Caco-2 (cell line): ENCODE results near the gene HADHB. TPM values are rescaled to one million over a fixed set of nuclear protein-coding genes. Genes with fewer than 3 reads are reported as not detected.
A peak's percentile ranks its signal among the peaks of the same experiment; 100 is the strongest.
"Not testable (repeated sequence)": the region's sequence is repeated elsewhere in the genome, so short reads cannot be mapped to it uniquely, and the experiment has no call there.

Source experiments
- BruUV-seq: library from RNA; stranded (reverse); fragments of 400-500 nt; replicated peaks from 2 replicates; lab custom pipeline; 2021; lab: Mats Ljungman, UMichigan
- CTCF ChIA-PET: fragments of 300-600 bp; sonication (Branson Sonifier 250); formaldehyde crosslinking; loops from one replicate; lab custom pipeline; 2022; ENCODE audit warnings: antibody characterized with exemption; lab: Charles Lee
- POLR2A ChIA-PET: fragments of 300-600 bp; sonication (Branson Sonifier 250); formaldehyde crosslinking; loops from one replicate; lab custom pipeline; 2022; ENCODE audit warnings: antibody characterized with exemption; lab: Charles Lee
- DNase-seq, 2 experiments: peaks; one replicate each; pipeline versions ENCODE4 v3.0.0 to v3.0.0-alpha.2; 2020 to 2022
- H3K27me3 ChIP-seq: replicated peaks from 2 replicates; pipeline ENCODE4 v1.6.0; 2011; ENCODE audit warnings: low read length; ENCODE audit not compliant: control insufficient read depth, insufficient read depth
- H3K36me3 ChIP-seq: 2 replicates; pipeline ENCODE4 v1.5.1; 2011; ENCODE audit warnings: low read length; ENCODE audit not compliant: control insufficient read depth, insufficient read depth
- H3K4me1 ChIP-seq: fragments of 250-450 bp; sonication (Bioruptor Pico); 2 replicates; pipeline ENCODE4 v1.5.1; 2020; ENCODE audit warnings: mild to moderate bottlenecking
- H3K4me3 ChIP-seq: 2 replicates; pipeline ENCODE4 v1.5.1; 2011; ENCODE audit warnings: low read depth, mild to moderate bottlenecking, control low read depth, low read length
- H3K9me3 ChIP-seq: fragments of 250-450 bp; sonication (Bioruptor Pico); 2 replicates; pipeline ENCODE4 v1.5.1; 2020; ENCODE audit warnings: mild to moderate bottlenecking, moderate library complexity
- H3K27ac Mint-ChIP-seq: one replicate; pipeline ENCODE4 v1.8.0; 2022; ENCODE audit warnings: mixed read lengths; ENCODE audit not compliant: unreplicated experiment
- H3K27me3 Mint-ChIP-seq: one replicate; pipeline ENCODE4 v1.8.0; 2022; ENCODE audit warnings: mixed read lengths; ENCODE audit not compliant: insufficient read depth, unreplicated experiment
- H3K36me3 Mint-ChIP-seq: one replicate; pipeline ENCODE4 v1.8.0; 2022; ENCODE audit warnings: mild to moderate bottlenecking, mixed read lengths; ENCODE audit not compliant: insufficient read depth, unreplicated experiment
- H3K4me1 Mint-ChIP-seq: one replicate; pipeline ENCODE4 v1.8.0; 2022; ENCODE audit warnings: low read depth, mixed read lengths; ENCODE audit not compliant: unreplicated experiment
- H3K4me3 Mint-ChIP-seq: one replicate; pipeline ENCODE4 v1.8.0; 2022; ENCODE audit warnings: mild to moderate bottlenecking, moderate library complexity, mixed read lengths; ENCODE audit not compliant: unreplicated experiment
- H3K9me3 Mint-ChIP-seq: one replicate; pipeline ENCODE4 v1.8.0; 2022; ENCODE audit warnings: mixed read lengths; ENCODE audit not compliant: unreplicated experiment
- intact Hi-C: fragments of 100-400 bp; cut with micrococcal nuclease; formaldehyde crosslinking; loops from one replicate; pipeline ENCODE4 v1.10.0; 2022; ENCODE audit not compliant: unreplicated experiment
- total RNA-seq: library from RNA; stranded (reverse); gene quantifications from 2 replicates; pipeline ENCODE4 v1.2.3, GENCODE V29; 2022
- TF ChIP-seq, protein P1 (sequence below), 2 experiments: fragments of 200-600 bp in 1 of 2; IDR thresholded peaks; 1 replicate in 1 of 2; 2 replicates in 1 of 2; pipeline versions ENCODE4 v1.5.1 to v1.8.0; 2011 to 2022; ENCODE audit warnings: antibody characterized with exemption in 1 of 2, control low read depth in 1 of 2, inconsistent platforms in 1 of 2, low read depth in 1 of 2, low read length in 1 of 2, mild to moderate bottlenecking in 1 of 2, moderate library complexity in 1 of 2; ENCODE audit not compliant: insufficient read depth in 1 of 2, severe bottlenecking in 1 of 2, unreplicated experiment in 1 of 2

The HADHB gene
- total RNA-seq, 1 experiment from 2014 or later, result 93.2 TPM

DNA sequence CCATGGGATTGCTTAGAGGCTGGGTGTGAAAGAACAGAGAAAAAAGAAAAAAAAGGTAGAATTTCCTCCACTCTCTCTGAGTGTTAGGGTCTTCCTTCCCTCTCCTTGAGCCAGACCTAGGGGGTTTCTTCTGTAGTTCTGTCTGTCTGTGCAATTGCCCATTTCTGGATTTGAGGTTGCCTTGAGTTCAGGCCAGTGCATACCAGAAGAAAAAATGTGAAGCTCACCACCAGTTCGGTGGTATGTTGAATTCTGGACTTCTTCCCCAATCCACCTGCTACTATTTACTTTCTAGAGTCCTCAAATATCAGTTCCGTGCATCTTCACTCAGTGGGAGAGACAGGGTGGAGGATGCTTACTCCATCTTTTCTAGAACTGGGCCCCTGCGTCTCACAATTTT is 85.9 kb downstream of the HADHB start:
- Histone ChIP-seq H3K27me3 (no peaks in the 10 kb centered on the region), H3K4me3 (no peak overlapping the region), H3K4me1 (no peaks in the 10 kb centered on the region), H3K36me3 (no peaks in the 10 kb centered on the region), H3K9me3 (no peaks in the 10 kb centered on the region)
- no peaks in the 10 kb centered on the region for H3K36me3 Mint-ChIP-seq
- no peaks in the 10 kb centered on the region for H3K9me3 Mint-ChIP-seq
- DNase-seq, result no peak
- H3K4me3 Mint-ChIP-seq, result no peak overlapping the region
- TF ChIP-seq, protein P1, sequence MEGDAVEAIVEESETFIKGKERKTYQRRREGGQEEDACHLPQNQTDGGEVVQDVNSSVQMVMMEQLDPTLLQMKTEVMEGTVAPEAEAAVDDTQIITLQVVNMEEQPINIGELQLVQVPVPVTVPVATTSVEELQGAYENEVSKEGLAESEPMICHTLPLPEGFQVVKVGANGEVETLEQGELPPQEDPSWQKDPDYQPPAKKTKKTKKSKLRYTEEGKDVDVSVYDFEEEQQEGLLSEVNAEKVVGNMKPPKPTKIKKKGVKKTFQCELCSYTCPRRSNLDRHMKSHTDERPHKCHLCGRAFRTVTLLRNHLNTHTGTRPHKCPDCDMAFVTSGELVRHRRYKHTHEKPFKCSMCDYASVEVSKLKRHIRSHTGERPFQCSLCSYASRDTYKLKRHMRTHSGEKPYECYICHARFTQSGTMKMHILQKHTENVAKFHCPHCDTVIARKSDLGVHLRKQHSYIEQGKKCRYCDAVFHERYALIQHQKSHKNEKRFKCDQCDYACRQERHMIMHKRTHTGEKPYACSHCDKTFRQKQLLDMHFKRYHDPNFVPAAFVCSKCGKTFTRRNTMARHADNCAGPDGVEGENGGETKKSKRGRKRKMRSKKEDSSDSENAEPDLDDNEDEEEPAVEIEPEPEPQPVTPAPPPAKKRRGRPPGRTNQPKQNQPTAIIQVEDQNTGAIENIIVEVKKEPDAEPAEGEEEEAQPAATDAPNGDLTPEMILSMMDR (IDR thresholded peaks at IDR 0.05; ENCODE audit: insufficient read depth in 1 of 2, low read depth in 1 of 2, low read length in 1 of 2, severe bottlenecking in 1 of 2, unreplicated experiment in 1 of 2), result no peak
- POLR2A ChIA-PET, result no interaction called here
- no TSS peak for BruUV-seq
- no peaks in the 10 kb centered on the region for H3K27me3 Mint-ChIP-seq
- peaks cover 13% of the 10 kb centered on the region for H3K4me1 Mint-ChIP-seq
- H3K27ac Mint-ChIP-seq, result no peak overlapping the region
- CTCF ChIA-PET, result interaction anchor here (0.6 to 1.4 kb wide), 4 partner anchors 12 to 95 kb away, joined by 3 to 6 read pairs (median 4); no protein-coding TSS in a partner anchor
- intact Hi-C loops, result loop anchor here (1.0 to 2.0 kb wide), 3 partner anchors 86 to 379 kb away; partner anchors contain the start of genes HADHA and HADHB

DNA sequence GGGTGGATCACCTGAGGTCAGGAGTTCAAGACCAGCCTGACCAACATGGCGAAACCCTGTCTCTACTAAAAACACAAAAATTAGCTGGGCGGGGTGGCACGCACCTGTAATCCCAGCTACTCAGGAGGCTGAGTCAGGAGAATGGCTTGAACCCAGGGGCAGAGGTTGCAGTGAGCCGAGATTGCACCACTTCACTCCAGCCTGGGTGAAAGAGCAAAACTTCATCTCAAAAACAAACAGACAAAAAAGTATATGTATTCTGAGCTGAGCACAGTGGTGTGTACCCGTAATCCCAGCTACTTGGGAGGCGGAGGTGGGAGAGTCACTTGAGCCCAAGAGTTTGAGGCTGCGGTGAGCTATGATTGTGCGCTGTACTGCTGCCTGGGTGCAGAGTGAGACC is 86.6 kb downstream of the HADHB start:
- H3K27me3 Mint-ChIP-seq, H3K4me3 ChIP-seq, H3K27me3 ChIP-seq, H3K27ac Mint-ChIP-seq, H3K4me3 Mint-ChIP-seq, POLR2A ChIA-PET, DNase-seq, H3K36me3 ChIP-seq, H3K9me3 ChIP-seq, H3K36me3 Mint-ChIP-seq, H3K9me3 Mint-ChIP-seq, BruUV-seq, H3K4me1 ChIP-seq: not testable (repeated sequence)
- CTCF ChIA-PET, result interaction anchor here (1.3 to 1.4 kb wide), 2 partner anchors 13 to 96 kb away, joined by 4 to 6 read pairs; no protein-coding TSS in a partner anchor
- intact Hi-C loops, result loop anchor here (2.0 kb wide), 1 partner anchor 87 kb away; the partner anchor contains the start of genes HADHA and HADHB
- H3K4me1 Mint-ChIP-seq, result peaks cover 19% of the 10 kb centered on the region

DNA sequence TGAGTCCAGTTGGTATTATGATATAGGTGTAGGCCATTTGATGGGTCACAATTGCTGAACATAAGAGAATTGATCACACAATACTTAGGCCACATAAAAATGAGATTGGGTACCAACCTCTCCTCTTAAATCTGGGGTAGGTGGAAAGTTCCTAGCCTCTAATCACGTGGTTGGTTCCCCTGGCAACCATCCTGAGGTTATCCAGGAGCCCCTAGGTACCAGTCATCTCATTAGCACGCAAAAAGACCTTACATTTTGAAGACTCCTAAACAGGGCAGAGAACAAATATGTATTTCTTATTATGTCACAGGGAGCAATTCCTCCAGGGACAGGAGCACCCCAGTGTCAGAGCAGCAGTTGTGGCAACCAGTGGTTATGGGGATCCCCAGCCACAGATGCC is 88.6 kb downstream of the HADHB start:
- no peaks in the 10 kb centered on the region for H3K27me3 Mint-ChIP-seq
- no peak overlapping the region for H3K27ac Mint-ChIP-seq
- no peaks in the 10 kb centered on the region for H3K36me3 Mint-ChIP-seq
- H3K36me3 ChIP-seq, result no peaks in the 10 kb centered on the region
- no peaks in the 10 kb centered on the region for H3K9me3 Mint-ChIP-seq
- CTCF ChIA-PET, result interaction anchor here (0.6 kb wide), 1 partner anchor 12 kb away, joined by 3 read pairs; no protein-coding TSS in a partner anchor
- H3K9me3 ChIP-seq, result no peaks in the 10 kb centered on the region
- no peaks in the 10 kb centered on the region for H3K4me1 ChIP-seq
- H3K27me3 ChIP-seq, result no peaks in the 10 kb centered on the region
- no peak overlapping the region for H3K4me3 Mint-ChIP-seq
- no peak overlapping the region for H3K4me3 ChIP-seq
- intact Hi-C loops, result no loop called here
- TF ChIP-seq, protein P1 (IDR thresholded peaks at IDR 0.05; ENCODE audit: insufficient read depth in 1 of 2, low read depth in 1 of 2, low read length in 1 of 2, severe bottlenecking in 1 of 2, unreplicated experiment in 1 of 2), result no peak
- DNase-seq, result peak; percentile 36 to 61
- POLR2A ChIA-PET, result interaction anchor here (0.7 kb wide), 1 partner anchor 12 kb away, joined by 4 read pairs; the partner anchor contains the start of gene SELENOI
- no TSS peak for BruUV-seq
- peaks cover 20% of the 10 kb centered on the region for H3K4me1 Mint-ChIP-seq
